ENCODE results near the gene FSTL5. TPM values are rescaled to one million over a fixed set of nuclear protein-coding genes. Genes with fewer than 3 reads are reported as not detected.

The FSTL5 gene
- total and polyA plus RNA-seq, 2 experiments from 2014 or later: 0.06 to 0.49 TPM

DNA sequence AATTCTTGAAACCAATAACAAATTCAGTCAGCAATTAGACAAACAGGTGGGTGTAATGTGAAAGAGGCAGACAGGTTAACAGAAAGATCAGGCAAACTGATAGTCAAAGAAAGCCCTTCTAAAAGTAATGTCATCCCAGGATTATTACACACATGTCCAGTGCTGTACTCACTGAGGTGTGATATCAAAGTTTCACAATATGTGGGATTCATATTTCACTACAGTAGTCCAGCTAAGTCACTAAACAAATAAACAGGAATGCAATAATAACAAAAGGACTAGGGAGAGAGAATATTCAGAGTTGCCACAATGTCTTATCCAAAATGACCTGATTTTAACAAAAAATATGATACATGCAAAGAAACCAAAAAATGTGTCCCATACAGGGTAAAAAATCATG lies 787.5 kb downstream of the FSTL5 start:
- no peak overlapping the region for H3K4me3 ChIP-seq
- H3K9me2 ChIP-seq (ENCODE audit: insufficient read depth): no peaks in the 10 kb centered on the region
- Mint-ChIP-seq H3K4me1 (no peaks in the 10 kb centered on the region), H3K36me3 (ENCODE audit: low read depth) (no peaks in the 10 kb centered on the region), H3K27ac (no peak overlapping the region), H3K4me3 (no peak overlapping the region), H3K27me3 (ENCODE audit: insufficient read depth, low read depth, poor library complexity) (no peaks in the 10 kb centered on the region), H3K9me3 (0 out of 3 replicates have a peak, but pooled peaks cover 5% of the 10 kb centered on the region)
- DNase-seq (ENCODE audit: low spot score) (no peak), ATAC-seq (no peak)
- no peaks in the 10 kb centered on the region for H4K20me1 ChIP-seq (replicated peaks; ENCODE audit: insufficient read depth)
- TF ChIP-seq, protein P1, sequence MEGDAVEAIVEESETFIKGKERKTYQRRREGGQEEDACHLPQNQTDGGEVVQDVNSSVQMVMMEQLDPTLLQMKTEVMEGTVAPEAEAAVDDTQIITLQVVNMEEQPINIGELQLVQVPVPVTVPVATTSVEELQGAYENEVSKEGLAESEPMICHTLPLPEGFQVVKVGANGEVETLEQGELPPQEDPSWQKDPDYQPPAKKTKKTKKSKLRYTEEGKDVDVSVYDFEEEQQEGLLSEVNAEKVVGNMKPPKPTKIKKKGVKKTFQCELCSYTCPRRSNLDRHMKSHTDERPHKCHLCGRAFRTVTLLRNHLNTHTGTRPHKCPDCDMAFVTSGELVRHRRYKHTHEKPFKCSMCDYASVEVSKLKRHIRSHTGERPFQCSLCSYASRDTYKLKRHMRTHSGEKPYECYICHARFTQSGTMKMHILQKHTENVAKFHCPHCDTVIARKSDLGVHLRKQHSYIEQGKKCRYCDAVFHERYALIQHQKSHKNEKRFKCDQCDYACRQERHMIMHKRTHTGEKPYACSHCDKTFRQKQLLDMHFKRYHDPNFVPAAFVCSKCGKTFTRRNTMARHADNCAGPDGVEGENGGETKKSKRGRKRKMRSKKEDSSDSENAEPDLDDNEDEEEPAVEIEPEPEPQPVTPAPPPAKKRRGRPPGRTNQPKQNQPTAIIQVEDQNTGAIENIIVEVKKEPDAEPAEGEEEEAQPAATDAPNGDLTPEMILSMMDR (conservative IDR thresholded peaks at IDR 0.05; ENCODE audit: low read depth in 2 of 2): no peak
- no peak for TF ChIP-seq JUNB (IDR thresholded peaks at IDR 0.05; ENCODE audit: unreplicated experiment)
- TF ChIP-seq EZH2phosphoT487 (IDR thresholded peaks at IDR 0.05; ENCODE audit: unreplicated experiment): no peak
- TF ChIP-seq STAT1 (IDR thresholded peaks at IDR 0.05; ENCODE audit: unreplicated experiment): no peak
- no peak for TF ChIP-seq ZNF114 (CRISPR knock-in tag; IDR thresholded peaks at IDR 0.05)
- TF ChIP-seq CREB1 (CRISPR knock-in tag; IDR thresholded peaks at IDR 0.05; ENCODE audit: low read depth): no peak
- TF ChIP-seq NANOG (IDR thresholded peaks at IDR 0.05; ENCODE audit: borderline replicate concordance): no peak
- TF ChIP-seq, protein P2, sequence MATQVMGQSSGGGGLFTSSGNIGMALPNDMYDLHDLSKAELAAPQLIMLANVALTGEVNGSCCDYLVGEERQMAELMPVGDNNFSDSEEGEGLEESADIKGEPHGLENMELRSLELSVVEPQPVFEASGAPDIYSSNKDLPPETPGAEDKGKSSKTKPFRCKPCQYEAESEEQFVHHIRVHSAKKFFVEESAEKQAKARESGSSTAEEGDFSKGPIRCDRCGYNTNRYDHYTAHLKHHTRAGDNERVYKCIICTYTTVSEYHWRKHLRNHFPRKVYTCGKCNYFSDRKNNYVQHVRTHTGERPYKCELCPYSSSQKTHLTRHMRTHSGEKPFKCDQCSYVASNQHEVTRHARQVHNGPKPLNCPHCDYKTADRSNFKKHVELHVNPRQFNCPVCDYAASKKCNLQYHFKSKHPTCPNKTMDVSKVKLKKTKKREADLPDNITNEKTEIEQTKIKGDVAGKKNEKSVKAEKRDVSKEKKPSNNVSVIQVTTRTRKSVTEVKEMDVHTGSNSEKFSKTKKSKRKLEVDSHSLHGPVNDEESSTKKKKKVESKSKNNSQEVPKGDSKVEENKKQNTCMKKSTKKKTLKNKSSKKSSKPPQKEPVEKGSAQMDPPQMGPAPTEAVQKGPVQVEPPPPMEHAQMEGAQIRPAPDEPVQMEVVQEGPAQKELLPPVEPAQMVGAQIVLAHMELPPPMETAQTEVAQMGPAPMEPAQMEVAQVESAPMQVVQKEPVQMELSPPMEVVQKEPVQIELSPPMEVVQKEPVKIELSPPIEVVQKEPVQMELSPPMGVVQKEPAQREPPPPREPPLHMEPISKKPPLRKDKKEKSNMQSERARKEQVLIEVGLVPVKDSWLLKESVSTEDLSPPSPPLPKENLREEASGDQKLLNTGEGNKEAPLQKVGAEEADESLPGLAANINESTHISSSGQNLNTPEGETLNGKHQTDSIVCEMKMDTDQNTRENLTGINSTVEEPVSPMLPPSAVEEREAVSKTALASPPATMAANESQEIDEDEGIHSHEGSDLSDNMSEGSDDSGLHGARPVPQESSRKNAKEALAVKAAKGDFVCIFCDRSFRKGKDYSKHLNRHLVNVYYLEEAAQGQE (IDR thresholded peaks at IDR 0.05; ENCODE audit: unreplicated experiment): no peak
- TF ChIP-seq ZNF331 (CRISPR knock-in tag; IDR thresholded peaks at IDR 0.05; ENCODE audit: low read depth): no peak
- TF ChIP-seq, protein P3, sequence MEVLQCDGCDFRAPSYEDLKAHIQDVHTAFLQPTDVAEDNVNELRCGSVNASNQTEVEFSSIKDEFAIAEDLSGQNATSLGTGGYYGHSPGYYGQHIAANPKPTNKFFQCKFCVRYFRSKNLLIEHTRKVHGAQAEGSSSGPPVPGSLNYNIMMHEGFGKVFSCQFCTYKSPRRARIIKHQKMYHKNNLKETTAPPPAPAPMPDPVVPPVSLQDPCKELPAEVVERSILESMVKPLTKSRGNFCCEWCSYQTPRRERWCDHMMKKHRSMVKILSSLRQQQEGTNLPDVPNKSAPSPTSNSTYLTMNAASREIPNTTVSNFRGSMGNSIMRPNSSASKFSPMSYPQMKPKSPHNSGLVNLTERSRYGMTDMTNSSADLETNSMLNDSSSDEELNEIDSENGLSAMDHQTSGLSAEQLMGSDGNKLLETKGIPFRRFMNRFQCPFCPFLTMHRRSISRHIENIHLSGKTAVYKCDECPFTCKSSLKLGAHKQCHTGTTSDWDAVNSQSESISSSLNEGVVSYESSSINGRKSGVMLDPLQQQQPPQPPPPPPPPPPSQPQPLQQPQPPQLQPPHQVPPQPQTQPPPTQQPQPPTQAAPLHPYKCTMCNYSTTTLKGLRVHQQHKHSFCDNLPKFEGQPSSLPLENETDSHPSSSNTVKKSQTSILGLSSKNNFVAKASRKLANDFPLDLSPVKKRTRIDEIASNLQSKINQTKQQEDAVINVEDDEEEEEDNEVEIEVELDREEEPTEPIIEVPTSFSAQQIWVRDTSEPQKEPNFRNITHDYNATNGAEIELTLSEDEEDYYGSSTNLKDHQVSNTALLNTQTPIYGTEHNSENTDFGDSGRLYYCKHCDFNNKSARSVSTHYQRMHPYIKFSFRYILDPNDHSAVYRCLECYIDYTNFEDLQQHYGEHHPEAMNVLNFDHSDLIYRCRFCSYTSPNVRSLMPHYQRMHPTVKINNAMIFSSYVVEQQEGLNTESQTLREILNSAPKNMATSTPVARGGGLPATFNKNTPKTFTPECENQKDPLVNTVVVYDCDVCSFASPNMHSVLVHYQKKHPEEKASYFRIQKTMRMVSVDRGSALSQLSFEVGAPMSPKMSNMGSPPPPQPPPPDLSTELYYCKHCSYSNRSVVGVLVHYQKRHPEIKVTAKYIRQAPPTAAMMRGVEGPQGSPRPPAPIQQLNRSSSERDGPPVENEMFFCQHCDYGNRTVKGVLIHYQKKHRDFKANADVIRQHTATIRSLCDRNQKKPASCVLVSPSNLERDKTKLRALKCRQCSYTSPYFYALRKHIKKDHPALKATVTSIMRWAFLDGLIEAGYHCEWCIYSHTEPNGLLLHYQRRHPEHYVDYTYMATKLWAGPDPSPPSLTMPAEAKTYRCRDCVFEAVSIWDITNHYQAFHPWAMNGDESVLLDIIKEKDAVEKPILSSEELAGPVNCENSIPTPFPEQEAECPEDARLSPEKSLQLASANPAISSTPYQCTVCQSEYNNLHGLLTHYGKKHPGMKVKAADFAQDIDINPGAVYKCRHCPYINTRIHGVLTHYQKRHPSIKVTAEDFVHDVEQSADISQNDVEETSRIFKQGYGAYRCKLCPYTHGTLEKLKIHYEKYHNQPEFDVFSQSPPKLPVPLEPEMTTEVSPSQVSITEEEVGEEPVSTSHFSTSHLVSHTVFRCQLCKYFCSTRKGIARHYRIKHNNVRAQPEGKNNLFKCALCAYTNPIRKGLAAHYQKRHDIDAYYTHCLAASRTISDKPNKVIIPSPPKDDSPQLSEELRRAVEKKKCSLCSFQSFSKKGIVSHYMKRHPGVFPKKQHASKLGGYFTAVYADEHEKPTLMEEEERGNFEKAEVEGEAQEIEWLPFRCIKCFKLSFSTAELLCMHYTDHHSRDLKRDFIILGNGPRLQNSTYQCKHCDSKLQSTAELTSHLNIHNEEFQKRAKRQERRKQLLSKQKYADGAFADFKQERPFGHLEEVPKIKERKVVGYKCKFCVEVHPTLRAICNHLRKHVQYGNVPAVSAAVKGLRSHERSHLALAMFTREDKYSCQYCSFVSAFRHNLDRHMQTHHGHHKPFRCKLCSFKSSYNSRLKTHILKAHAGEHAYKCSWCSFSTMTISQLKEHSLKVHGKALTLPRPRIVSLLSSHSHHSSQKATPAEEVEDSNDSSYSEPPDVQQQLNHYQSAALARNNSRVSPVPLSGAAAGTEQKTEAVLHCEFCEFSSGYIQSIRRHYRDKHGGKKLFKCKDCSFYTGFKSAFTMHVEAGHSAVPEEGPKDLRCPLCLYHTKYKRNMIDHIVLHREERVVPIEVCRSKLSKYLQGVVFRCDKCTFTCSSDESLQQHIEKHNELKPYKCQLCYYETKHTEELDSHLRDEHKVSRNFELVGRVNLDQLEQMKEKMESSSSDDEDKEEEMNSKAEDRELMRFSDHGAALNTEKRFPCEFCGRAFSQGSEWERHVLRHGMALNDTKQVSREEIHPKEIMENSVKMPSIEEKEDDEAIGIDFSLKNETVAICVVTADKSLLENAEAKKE (CRISPR knock-in tag; IDR thresholded peaks at IDR 0.05): no peak
- TF ChIP-seq, protein P4, sequence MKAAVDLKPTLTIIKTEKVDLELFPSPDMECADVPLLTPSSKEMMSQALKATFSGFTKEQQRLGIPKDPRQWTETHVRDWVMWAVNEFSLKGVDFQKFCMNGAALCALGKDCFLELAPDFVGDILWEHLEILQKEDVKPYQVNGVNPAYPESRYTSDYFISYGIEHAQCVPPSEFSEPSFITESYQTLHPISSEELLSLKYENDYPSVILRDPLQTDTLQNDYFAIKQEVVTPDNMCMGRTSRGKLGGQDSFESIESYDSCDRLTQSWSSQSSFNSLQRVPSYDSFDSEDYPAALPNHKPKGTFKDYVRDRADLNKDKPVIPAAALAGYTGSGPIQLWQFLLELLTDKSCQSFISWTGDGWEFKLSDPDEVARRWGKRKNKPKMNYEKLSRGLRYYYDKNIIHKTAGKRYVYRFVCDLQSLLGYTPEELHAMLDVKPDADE (IDR thresholded peaks at IDR 0.05): no peak
- no peak for TF ChIP-seq EZH2 (IDR thresholded peaks at IDR 0.05; ENCODE audit: low read depth, unreplicated experiment)
- no peak for TF ChIP-seq POLR2AphosphoS5 (IDR thresholded peaks at IDR 0.05; ENCODE audit: low read depth)
- H2AFZ ChIP-seq: no peak overlapping the region
- no peak overlapping the region for H3K27ac ChIP-seq (ENCODE audit: low read depth)
- no peaks in the 10 kb centered on the region for H3F3A ChIP-seq (replicated peaks; ENCODE audit: low read depth)
- H3K79me2 ChIP-seq (replicated peaks; ENCODE audit: insufficient read depth): no peaks in the 10 kb centered on the region
- H3K27me3 ChIP-seq (ENCODE audit: insufficient read depth): no peaks in the 10 kb centered on the region
- no peaks in the 10 kb centered on the region for H3K36me3 ChIP-seq (ENCODE audit: insufficient read depth)
- H3K4me2 ChIP-seq: no peak overlapping the region
- H3K4me1 ChIP-seq (ENCODE audit: insufficient read depth): no peaks in the 10 kb centered on the region
